ENCODE results near the gene LRRC4C. TPM values are rescaled to one million over a fixed set of nuclear protein-coding genes. Genes with fewer than 3 reads are reported as not detected.

LRRC4C gene
- polyA plus RNA-seq, 4 donors: 1.4 to 1.6 TPM; not detected in 2

GRCh38 chr11:40099426-40100161 is 1359.9 kb downstream of the LRRC4C start:
- peaks cover 0 to 8% of the 10 kb centered on the region in 2 donors for H3K9me3 ChIP-seq (ENCODE audit: control insufficient read depth in 2 of 2, insufficient read depth in 1 of 2, low read depth in 1 of 2, low read length in 1 of 2)
- no peaks in the 10 kb centered on the region for H3K36me3 ChIP-seq (ENCODE audit: control insufficient read depth in 3 of 3, insufficient read depth in 2 of 3, low read depth in 1 of 3, low read length in 3 of 3)
- FAIRE-seq: no peak
- no peaks in the 10 kb centered on the region for H3K4me1 ChIP-seq (ENCODE audit: control insufficient read depth in 3 of 3, insufficient read depth in 2 of 3, low read depth in 1 of 3, low read length in 2 of 3)
- 64 to 79% (median 65%) methylated on average over 13 of the region's 13 CpGs for WGBS, 3 donors
- H3K27ac ChIP-seq (ENCODE audit: low read depth in 1 of 3, low read length in 2 of 3): no peak overlapping the region
- H3K27me3 ChIP-seq (ENCODE audit: control insufficient read depth in 3 of 3, insufficient read depth in 3 of 3, low read length in 3 of 3): no peaks in the 10 kb centered on the region
- no peak for DNase-seq
- no peak overlapping the region for H3K4me3 ChIP-seq (ENCODE audit: low read depth in 1 of 3, low read length in 3 of 3)

DNA sequence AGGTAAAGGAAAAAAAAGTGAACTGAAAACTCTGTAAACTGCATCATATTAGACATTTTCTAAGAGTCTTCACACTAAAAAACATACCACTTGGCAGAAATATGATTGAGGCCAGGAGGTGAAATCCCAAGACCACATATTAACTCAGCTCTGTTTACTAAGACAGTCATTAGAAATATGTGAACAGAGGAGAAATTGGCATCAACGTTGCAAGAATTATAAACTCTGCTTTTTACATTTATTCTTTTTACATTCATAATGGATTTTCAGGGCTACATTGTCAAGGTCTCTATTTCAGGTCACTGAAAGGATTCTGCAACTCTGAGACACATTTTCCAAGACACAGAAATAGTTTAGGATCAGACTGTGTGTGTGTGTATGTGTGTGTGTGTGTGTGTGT is 1364.0 kb downstream of the LRRC4C start:
- no peak for FAIRE-seq
- H3K4me1 ChIP-seq (ENCODE audit: control insufficient read depth in 3 of 3, insufficient read depth in 2 of 3, low read depth in 1 of 3, low read length in 2 of 3): no peaks in the 10 kb centered on the region
- H3K27ac ChIP-seq (ENCODE audit: low read depth in 1 of 3, low read length in 2 of 3): no peak overlapping the region
- peaks cover 0 to 2% of the 10 kb centered on the region in 2 donors for H3K9me3 ChIP-seq (ENCODE audit: control insufficient read depth in 2 of 2, insufficient read depth in 1 of 2, low read depth in 1 of 2, low read length in 1 of 2)
- no peaks in the 10 kb centered on the region for H3K27me3 ChIP-seq (ENCODE audit: control insufficient read depth in 3 of 3, insufficient read depth in 3 of 3, low read length in 3 of 3)
- no peak for DNase-seq
- no peaks in the 10 kb centered on the region for H3K36me3 ChIP-seq (ENCODE audit: control insufficient read depth in 3 of 3, insufficient read depth in 2 of 3, low read depth in 1 of 3, low read length in 3 of 3)
- no peak overlapping the region for H3K4me3 ChIP-seq (ENCODE audit: low read depth in 1 of 3, low read length in 3 of 3)
- 43 to 64% (median 52%) methylated on average over 1 of the region's 1 CpG for WGBS, 3 donors

- Histone ChIP-seq H3K4me3 (ENCODE audit: low read depth in 1 of 3, low read length in 3 of 3) (no peak overlapping the region), H3K9me3 (ENCODE audit: control insufficient read depth in 2 of 2, insufficient read depth in 1 of 2, low read depth in 1 of 2, low read length in 1 of 2) (no peaks in the 10 kb centered on the region), H3K36me3 (ENCODE audit: control insufficient read depth in 3 of 3, insufficient read depth in 2 of 3, low read depth in 1 of 3, low read length in 3 of 3) (no peaks in the 10 kb centered on the region), H3K27me3 (ENCODE audit: control insufficient read depth in 3 of 3, insufficient read depth in 3 of 3, low read length in 3 of 3) (no peaks in the 10 kb centered on the region), H3K4me1 (ENCODE audit: control insufficient read depth in 3 of 3, insufficient read depth in 2 of 3, low read depth in 1 of 3, low read length in 2 of 3) (no peaks in the 10 kb centered on the region), H3K27ac (ENCODE audit: low read depth in 1 of 3, low read length in 2 of 3) (no peak overlapping the region)
- no peak for FAIRE-seq
- DNase-seq: no peak
- 72 to 86% (median 85%) methylated on average over 2 of the region's 2 CpGs for WGBS, 3 donors
Observed at GRCh38 chr11:40094954-40095353, 1364.5 kb downstream of the LRRC4C start.

DNA sequence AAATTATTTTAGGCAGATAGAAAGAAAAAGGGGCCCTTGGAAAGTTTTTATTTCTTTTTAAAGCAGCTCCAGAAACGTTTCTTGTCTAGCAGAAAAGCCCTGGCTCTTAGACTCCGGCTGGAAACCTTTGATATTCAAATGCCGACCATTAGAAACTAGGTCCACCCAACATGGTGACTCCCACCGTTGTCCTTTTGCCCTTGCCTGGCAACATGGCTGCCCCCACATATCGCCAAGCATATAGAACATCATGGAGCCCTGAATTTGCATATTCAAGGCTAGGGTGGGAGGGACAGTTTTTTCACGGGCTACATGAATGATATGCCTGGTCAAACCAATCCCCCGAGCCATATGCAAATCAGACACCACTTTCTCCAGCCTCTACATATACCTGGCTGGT is 1379.0 kb downstream of the LRRC4C start:
- 76 to 82% (median 79%) methylated on average over 7 of the region's 7 CpGs for whole genome bisulfite sequencing, 3 donors
- FAIRE-seq (no peak), DNase-seq (no peak)

More for the DNA sequence above, 1379.0 kb downstream of the LRRC4C start:
- Histone ChIP-seq H3K4me1 (ENCODE audit: control insufficient read depth in 3 of 3, insufficient read depth in 2 of 3, low read depth in 1 of 3, low read length in 2 of 3) (no peaks in the 10 kb centered on the region), H3K36me3 (ENCODE audit: control insufficient read depth in 3 of 3, insufficient read depth in 2 of 3, low read depth in 1 of 3, low read length in 3 of 3) (no peaks in the 10 kb centered on the region), H3K27ac (ENCODE audit: low read depth in 1 of 3, low read length in 2 of 3) (no peak overlapping the region), H3K27me3 (ENCODE audit: control insufficient read depth in 3 of 3, insufficient read depth in 3 of 3, low read length in 3 of 3) (no peaks in the 10 kb centered on the region), H3K4me3 (ENCODE audit: low read depth in 1 of 3, low read length in 3 of 3) (no peak overlapping the region), H3K9me3 (ENCODE audit: control insufficient read depth in 2 of 2, insufficient read depth in 1 of 2, low read depth in 1 of 2, low read length in 1 of 2) (peaks cover 2 to 3% of the 10 kb centered on the region in 2 donors)

Measured in small intestine (tissue), 7 donors.